Measurements from ENCODE around the gene STK32B.

Gene STK32B

DNA sequence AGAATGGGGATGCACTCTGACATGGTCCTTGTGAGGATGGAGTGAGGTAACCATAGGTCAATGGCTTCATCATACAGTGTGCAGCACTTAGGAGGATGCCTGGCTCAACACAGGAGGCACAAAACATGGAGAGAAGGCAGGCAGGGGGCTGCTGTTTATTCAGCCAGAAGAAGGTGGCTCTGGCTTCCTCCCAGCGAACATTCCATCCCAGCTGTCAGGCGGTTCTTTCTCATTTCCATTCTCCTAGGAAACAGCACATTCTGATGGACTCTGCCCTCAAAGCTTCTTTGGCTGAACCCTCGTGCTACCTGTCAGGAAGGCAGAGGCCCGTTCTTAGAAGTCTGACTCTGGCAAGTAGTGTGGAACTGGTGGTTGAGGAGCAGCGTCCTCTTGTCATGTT, 18.6 kb downstream of the STK32B start:
- no peak for DNase-seq (ENCODE audit: low read depth)

- no peak for DNase-seq (ENCODE audit: low read depth)
Observed at GRCh38 chr4:5072948-5073347, 21.7 kb downstream of the STK32B start.

- no peak for DNase-seq (ENCODE audit: low read depth)
Observed at GRCh38 chr4:5078009-5078408, 26.7 kb downstream of the STK32B start.

DNA sequence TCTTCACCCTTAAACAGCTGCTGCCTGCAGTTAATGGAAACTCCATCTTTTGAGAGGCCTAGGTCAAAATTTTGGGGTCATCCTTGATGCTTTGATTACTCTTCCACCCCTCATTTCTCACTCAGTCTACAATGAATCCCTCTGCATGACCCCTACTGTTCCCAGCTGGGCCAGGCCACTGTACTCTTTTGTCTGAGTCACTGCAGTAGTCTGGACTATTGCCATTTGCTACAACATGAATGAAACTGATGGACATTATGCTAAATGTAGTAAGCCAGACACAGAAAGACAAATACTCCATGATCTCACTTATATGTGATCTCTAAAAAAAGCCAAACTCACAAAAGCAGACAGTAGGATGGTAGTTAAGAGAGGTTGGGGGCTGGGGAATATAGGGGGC, 28.3 kb downstream of the STK32B start:
- no peak for DNase-seq (ENCODE audit: low read depth)

- DNase-seq (ENCODE audit: low read depth): no peak
Observed at GRCh38 chr4:5081441-5081999, 30.2 kb downstream of the STK32B start.

DNA sequence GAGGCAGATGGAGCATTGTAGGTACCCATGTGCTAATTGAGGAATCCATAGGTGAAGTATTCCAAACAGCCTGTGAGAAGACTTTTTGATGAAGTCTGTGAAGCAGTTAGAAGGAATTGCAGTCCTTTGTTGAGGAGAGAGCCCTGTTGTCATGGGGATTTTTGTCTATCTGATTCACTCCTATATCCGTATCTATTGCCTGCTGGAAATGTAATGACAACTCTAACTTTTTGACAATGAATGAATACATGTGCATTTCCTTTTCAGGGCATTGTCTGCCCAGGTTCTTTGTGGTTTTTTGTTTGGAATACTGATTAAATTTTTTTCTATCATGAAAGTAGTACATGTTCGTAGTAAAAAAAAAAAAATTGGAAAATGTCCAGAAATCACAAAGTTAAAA, 31.1 kb downstream of the STK32B start:
- no peak for DNase-seq (ENCODE audit: low read depth)

GRCh38 chr4:5084911-5085475, 33.7 kb downstream of the STK32B start:
- no peak for DNase-seq (ENCODE audit: low read depth)

GRCh38 chr4:5086535-5086934, 35.3 kb downstream of the STK32B start:
- no peak for DNase-seq (ENCODE audit: low read depth)

GRCh38 chr4:5096261-5096660, 45.0 kb downstream of the STK32B start:
- DNase-seq (ENCODE audit: low read depth): no peak

DNA sequence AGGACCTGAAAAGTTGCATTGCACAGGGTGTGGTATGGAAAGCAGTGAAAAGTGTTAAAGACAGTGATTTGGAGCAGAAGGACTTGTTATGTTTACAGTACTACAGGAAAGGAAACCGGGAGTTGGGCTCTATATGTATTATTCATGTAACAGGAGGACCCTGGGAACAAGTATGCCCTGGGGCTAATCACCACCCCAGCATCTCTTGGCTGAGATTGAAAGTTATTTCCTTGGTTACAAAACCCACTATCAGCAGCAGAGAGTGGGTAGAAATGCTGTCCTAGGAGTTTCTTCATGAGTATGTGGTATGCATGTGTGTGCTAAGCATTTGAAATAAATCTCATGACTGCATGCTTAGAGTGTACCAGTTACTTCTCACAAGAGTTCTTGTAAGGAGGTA, 46.9 kb downstream of the STK32B start:
- DNase-seq (ENCODE audit: low read depth): no peak

- no peak for DNase-seq (ENCODE audit: low read depth)
Observed at GRCh38 chr4:5100336-5100735, 49.1 kb downstream of the STK32B start.

DNA sequence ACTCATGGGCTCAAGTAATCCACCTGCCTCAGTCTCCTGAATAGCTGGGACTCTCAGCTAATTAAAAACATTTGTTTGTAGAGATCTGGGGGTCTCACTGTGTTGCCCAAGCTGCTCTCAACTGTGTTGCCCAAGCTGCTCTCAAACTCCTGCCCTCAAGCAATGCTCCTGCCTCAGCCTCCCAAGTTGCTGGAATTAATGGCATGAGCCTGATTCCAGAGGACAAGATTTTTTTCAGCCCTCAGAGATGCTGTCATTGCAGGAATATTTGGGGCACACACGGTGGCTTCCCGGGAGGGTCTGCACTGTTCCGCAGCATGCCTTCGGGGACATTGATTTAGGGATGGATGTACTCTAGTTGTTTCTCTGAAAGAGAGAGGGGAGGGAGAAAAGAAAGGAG, 49.7 kb downstream of the STK32B start:
- no peak for DNase-seq (ENCODE audit: low read depth)

DNA sequence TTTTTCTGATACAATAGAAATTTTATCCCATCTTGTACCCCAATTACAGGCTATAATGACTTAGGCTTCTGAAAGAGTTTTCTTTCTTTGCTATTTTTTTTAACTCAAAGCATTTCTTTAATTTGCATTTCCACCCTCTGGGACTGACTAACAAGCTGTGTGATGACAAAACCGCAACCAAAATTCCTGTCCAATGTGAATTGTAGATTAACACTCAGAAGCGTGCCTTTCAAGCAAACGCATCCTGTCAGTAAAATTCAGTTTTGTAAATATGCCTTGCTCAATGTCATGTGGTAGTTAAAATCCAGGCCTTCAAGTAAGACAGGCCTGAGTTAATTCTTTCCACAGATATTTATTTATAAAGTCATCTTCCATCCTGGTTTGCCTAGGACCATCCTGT, 50.3 kb downstream of the STK32B start:
- no peak for DNase-seq (ENCODE audit: low read depth)

- DNase-seq (ENCODE audit: low read depth): no peak
Observed at GRCh38 chr4:5110901-5111300, 59.6 kb downstream of the STK32B start.

DNA sequence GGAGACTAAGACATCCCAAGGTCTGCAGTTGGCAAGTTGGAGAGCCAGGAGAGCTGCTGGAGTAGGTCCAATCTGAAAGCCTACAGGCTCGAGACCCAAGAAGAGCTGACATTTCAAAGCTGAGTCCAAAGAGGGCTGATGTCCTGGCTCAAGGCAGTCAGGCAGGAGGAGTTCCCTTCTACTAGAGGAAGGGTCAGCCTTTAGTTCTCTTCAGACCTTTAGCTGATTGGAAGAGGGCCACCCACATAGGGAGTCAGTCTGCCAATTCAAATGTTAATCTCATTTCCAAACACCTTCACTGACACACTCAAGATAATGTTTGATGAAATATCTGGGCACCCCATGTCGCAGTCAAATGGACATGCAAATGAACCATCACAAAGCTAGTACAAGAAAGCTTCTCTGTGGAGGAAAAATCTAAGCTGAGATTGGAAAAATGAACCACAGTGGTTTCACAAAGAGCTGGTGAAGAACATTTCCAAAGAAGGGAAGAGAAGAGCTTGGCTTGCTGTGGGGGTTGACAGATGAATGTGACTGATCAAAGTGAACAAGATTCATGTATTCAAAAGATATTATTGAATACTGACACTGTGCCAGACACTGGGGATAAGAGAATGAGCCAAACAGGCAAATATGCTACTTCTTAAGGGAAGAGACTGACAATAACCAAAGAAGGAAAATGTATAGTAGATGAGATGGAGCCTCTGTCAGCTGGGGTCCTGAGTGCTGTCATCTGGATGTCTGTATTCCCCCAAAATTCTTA, 61.2 kb downstream of the STK32B start:
- DNase-seq (ENCODE audit: low read depth): no peak

DNA sequence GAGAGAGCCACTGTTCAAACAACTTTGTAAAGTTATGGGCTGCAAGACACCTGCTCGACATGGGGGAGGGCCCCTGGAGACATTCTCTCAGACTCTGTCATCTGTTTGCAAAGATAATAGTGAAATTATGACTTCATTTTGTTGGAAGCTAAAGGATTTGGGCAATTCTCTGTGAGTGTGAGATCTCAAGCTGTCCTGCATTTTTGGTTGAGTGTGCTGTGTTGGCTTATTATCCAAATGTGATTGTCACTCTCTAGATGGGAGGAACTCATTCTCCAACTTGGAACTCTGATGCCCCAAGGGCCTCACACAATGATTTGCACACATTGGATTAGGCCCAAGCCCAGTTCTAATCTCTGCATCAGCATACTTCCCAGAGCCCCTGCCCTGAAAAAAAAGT, 63.7 kb downstream of the STK32B start:
- no peak for DNase-seq (ENCODE audit: low read depth)

GRCh38 chr4:5118091-5118786, 67.0 kb downstream of the STK32B start:
- DNase-seq (ENCODE audit: low read depth): no peak

GRCh38 chr4:5118994-5119835, 67.9 kb downstream of the STK32B start:
- no peak for DNase-seq (ENCODE audit: low read depth)

- no peak for DNase-seq (ENCODE audit: low read depth)
Observed at GRCh38 chr4:5120067-5120466, 68.8 kb downstream of the STK32B start.

DNA sequence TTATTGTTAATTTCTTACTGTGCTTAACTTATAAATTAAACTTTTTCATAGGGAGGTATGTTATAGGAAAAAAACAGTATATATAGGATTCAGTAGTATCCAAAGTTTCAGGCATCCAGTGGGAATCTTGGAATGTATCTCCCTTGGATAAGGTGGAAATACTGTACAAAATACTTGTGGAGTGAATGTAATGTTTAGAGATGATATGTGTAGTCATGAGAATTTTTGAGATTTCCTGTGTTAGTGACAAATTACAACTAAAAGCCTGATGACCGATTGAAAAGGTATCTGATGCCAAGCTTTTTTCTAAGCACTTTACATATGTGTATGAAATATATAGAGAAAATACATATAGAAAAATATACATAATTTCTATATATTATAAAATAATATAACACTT, 69.2 kb downstream of the STK32B start:
- no peak for DNase-seq (ENCODE audit: low read depth)

DNA sequence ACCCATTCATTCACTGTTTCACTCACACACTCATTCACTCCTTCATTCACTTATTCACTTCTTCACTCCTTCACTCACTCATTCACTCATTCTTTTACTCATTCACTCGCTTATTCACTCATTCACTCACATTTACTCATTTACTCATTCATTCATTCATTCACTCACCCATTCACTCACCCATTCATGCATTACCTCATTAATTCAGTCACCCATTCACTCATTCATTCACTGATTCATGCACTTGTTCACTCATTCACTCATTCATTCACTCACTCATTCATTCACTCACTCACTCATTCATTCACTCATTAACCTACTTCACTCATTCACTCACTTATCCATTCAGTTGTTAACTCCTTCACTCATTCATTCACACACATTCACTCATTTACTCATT, 70.8 kb downstream of the STK32B start:
- no peak for DNase-seq (ENCODE audit: low read depth)

DNA sequence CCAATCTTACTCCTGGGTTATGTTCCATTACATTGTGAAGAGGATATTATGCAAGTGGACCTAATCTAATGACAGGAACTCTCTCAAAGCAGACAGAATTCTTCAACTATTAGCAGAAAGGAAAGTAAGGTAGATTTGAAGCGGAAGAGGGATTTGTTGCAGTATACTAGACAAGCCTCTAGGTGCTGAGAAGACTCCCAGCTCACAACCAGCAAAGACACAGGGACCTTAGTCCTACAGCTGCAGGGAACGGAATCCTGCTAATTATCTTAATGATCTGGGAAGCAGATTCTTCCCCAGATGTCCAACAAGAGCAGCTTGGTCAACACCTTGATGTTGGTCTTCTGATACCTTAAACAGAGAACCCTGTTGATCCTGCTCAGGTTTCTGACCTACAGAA, 73.6 kb downstream of the STK32B start:
- DNase-seq (ENCODE audit: low read depth): no peak
